IMR-90 (cell line): Measurements from ENCODE around the gene TBC1D16. TPM values are rescaled to one million over a fixed set of nuclear protein-coding genes. Genes with fewer than 3 reads are reported as not detected.

Source experiments
- ATAC-seq: fragments of 200-7000 bp; cut with Tn5 transposase; 2 replicates; pipeline ENCODE4 v1.9.1; 2020; ENCODE audit warnings: low read depth, mild to moderate bottlenecking, moderate library complexity
- BruUV-seq: library from RNA; stranded (reverse); fragments of 400-500 nt; replicated peaks from 2 replicates; lab custom pipeline; 2021; lab: Mats Ljungman, UMichigan
- CTCF ChIA-PET: fragments of 300-600 bp; formaldehyde crosslinking; extraction: SDS; loops from one replicate; lab custom pipeline; 2021; ENCODE audit warnings: antibody characterized with exemption; lab: Yijun Ruan, JAX
- POLR2A ChIA-PET: fragments of 300-600 bp; sonication (Branson Sonifier 250); formaldehyde crosslinking; loops from one replicate; lab custom pipeline; 2022; ENCODE audit warnings: antibody characterized with exemption; ENCODE audit not compliant: unreplicated experiment; lab: Charles Lee
- DNase-seq: peaks from one replicate; pipeline ENCODE4 v3.0.0; 2013
- H2AFZ ChIP-seq: replicated peaks from 2 replicates; pipeline ENCODE3; 2013; ENCODE audit warnings: low read length, mild to moderate bottlenecking; ENCODE audit not compliant: poor library complexity
- H2AK5ac ChIP-seq: 2 replicates; pipeline ENCODE4 v1.6.1; 2013; ENCODE audit warnings: low read depth, low read length, inconsistent platforms
- H2AK9ac ChIP-seq: replicated peaks from 2 replicates; pipeline ENCODE3; 2013; ENCODE audit warnings: mild to moderate bottlenecking, low read depth, low read length, moderate library complexity; ENCODE audit not compliant: poor library complexity
- H2BK120ac ChIP-seq: 2 replicates; pipeline ENCODE4 v1.6.1; 2013; ENCODE audit warnings: low read depth, low read length, inconsistent platforms
- H2BK15ac ChIP-seq: 3 replicates; pipeline ENCODE4 v1.6.1; 2013; ENCODE audit warnings: low read depth, low read length, inconsistent platforms
- H2BK20ac ChIP-seq: 2 replicates; pipeline ENCODE4 v1.6.1; 2013; ENCODE audit warnings: low read depth, mild to moderate bottlenecking, inconsistent platforms, low read length, moderate library complexity
- H2BK5ac ChIP-seq: 2 replicates; pipeline ENCODE4 v1.6.1; 2013; ENCODE audit warnings: mild to moderate bottlenecking, low read depth, low read length, inconsistent platforms; ENCODE audit not compliant: poor library complexity, severe bottlenecking
- H3K14ac ChIP-seq: replicated peaks from 2 replicates; pipeline ENCODE4 v1.6.1; 2013; ENCODE audit warnings: low read depth, low read length, inconsistent platforms
- H3K18ac ChIP-seq: 2 replicates; pipeline ENCODE4 v1.6.1; 2013; ENCODE audit warnings: low read depth, low read length, control low read depth
- H3K23ac ChIP-seq: 2 replicates; pipeline ENCODE4 v1.6.1; 2013; ENCODE audit warnings: low read depth, low read length, inconsistent platforms
- H3K27ac ChIP-seq: 2 replicates; pipeline ENCODE4 v1.5.1; 2013; ENCODE audit warnings: mild to moderate bottlenecking, control low read depth, low read length; ENCODE audit not compliant: insufficient read depth
- H3K27me3 ChIP-seq: 2 replicates; pipeline ENCODE4 v1.6.1; 2013; ENCODE audit warnings: low read length; ENCODE audit not compliant: control insufficient read depth, insufficient read depth
- H3K36me3 ChIP-seq: 2 replicates; pipeline ENCODE4 v1.6.1; 2013; ENCODE audit warnings: low read length, mixed read lengths; ENCODE audit not compliant: control insufficient read depth, insufficient read depth
- H3K4ac ChIP-seq: 2 replicates; pipeline ENCODE4 v1.6.1; 2013; ENCODE audit warnings: low read depth, low read length, inconsistent platforms
- H3K4me1 ChIP-seq: 2 replicates; pipeline ENCODE4 v1.6.1; 2013; ENCODE audit warnings: low read length, mixed read lengths; ENCODE audit not compliant: control insufficient read depth, insufficient read depth
- H3K4me2 ChIP-seq: 2 replicates; pipeline ENCODE4 v1.6.1; 2013; ENCODE audit warnings: low read depth, mild to moderate bottlenecking, control low read depth, low read length, moderate library complexity
- H3K4me3 ChIP-seq: 2 replicates; pipeline ENCODE4 v1.5.1; 2013; ENCODE audit warnings: low read depth, mild to moderate bottlenecking, control low read depth, low read length, moderate library complexity; ENCODE audit not compliant: insufficient read depth
- H3K56ac ChIP-seq: 2 replicates; pipeline ENCODE4 v1.6.1; 2013; ENCODE audit warnings: low read length, inconsistent platforms; ENCODE audit not compliant: insufficient read depth; ENCODE audit errors: extremely low read depth
- H3K79me1 ChIP-seq, 2 experiments: 2 replicates each; pipeline ENCODE4 v1.6.1; 2013; ENCODE audit warnings: low read length in 2 of 2, inconsistent platforms in 1 of 2, low read depth in 1 of 2
- H3K9ac ChIP-seq: 2 replicates; pipeline ENCODE4 v1.6.1; 2013; ENCODE audit warnings: low read depth, low read length, control low read depth
- H3K9me1 ChIP-seq: 2 replicates; pipeline ENCODE4 v1.6.1; 2013; ENCODE audit warnings: low read length, inconsistent platforms; ENCODE audit not compliant: insufficient read depth
- H3K9me3 ChIP-seq: 2 replicates; pipeline ENCODE4 v1.6.1; 2013; ENCODE audit warnings: low read length; ENCODE audit not compliant: control insufficient read depth, insufficient read depth
- H4K20me1 ChIP-seq: 2 replicates; pipeline ENCODE4 v1.6.1; 2013; ENCODE audit warnings: low read length, inconsistent platforms; ENCODE audit not compliant: insufficient read depth
- H4K5ac ChIP-seq: 2 replicates; pipeline ENCODE4 v1.6.1; 2013; ENCODE audit warnings: mild to moderate bottlenecking, low read depth, low read length, control low read depth
- H4K8ac ChIP-seq, 2 experiments: 2 replicates each; pipeline ENCODE4 v1.6.1; 2013; ENCODE audit warnings: low read depth in 2 of 2, low read length in 2 of 2, control low read depth in 1 of 2, inconsistent platforms in 1 of 2
- H4K91ac ChIP-seq: 2 replicates; pipeline ENCODE4 v1.6.1; 2013; ENCODE audit warnings: low read depth, low read length, inconsistent platforms; ENCODE audit not compliant: insufficient read depth
- BHLHE40 ChIP-seq: fragments of 150-350 bp; IDR thresholded peaks from 2 replicates; pipeline ENCODE4 v1.6.1; 2016; ENCODE audit warnings: mild to moderate bottlenecking, low read depth, low read length
- CEBPB ChIP-seq: IDR thresholded peaks from 2 replicates; pipeline ENCODE4 v1.6.1; 2012; ENCODE audit warnings: low read depth, low read length, improper control_type of control experiment
- CHD1 ChIP-seq: IDR thresholded peaks from 2 replicates; pipeline ENCODE4 v1.6.1; 2012; ENCODE audit warnings: low read depth, low read length, improper control_type of control experiment
- FOS ChIP-seq: fragments of 150-350 bp; IDR thresholded peaks from 2 replicates; pipeline ENCODE4 v1.6.1; 2016; ENCODE audit warnings: low read depth, low read length
- MAFK ChIP-seq: IDR thresholded peaks from 2 replicates; pipeline ENCODE4 v1.6.1; 2012; ENCODE audit warnings: low read depth, low read length, improper control_type of control experiment
- MAZ ChIP-seq: IDR thresholded peaks from 2 replicates; pipeline ENCODE4 v1.6.1; 2012; ENCODE audit warnings: low read depth, mild to moderate bottlenecking, low read length, improper control_type of control experiment, moderate library complexity, borderline replicate concordance
- MXI1 ChIP-seq: IDR thresholded peaks from 2 replicates; pipeline ENCODE4 v1.6.1; 2012; ENCODE audit warnings: low read depth, mild to moderate bottlenecking, low read length, moderate library complexity, borderline replicate concordance
- NFE2L2 ChIP-seq: fragments of 150-350 bp; IDR thresholded peaks from 2 replicates; pipeline ENCODE4 v1.6.1; 2016; ENCODE audit warnings: low read depth, mild to moderate bottlenecking, low read length
- POLR2A ChIP-seq: IDR thresholded peaks from 2 replicates; pipeline ENCODE4 v1.6.1; 2012; ENCODE audit warnings: mild to moderate bottlenecking, low read depth, low read length
- RAD21 ChIP-seq: IDR thresholded peaks from 2 replicates; pipeline ENCODE4 v1.6.1; 2012; ENCODE audit warnings: low read length, improper control_type of control experiment
- RCOR1 ChIP-seq: IDR thresholded peaks from 2 replicates; pipeline ENCODE4 v1.6.1; 2012; ENCODE audit warnings: mild to moderate bottlenecking, low read length, improper control_type of control experiment; ENCODE audit not compliant: insufficient replicate concordance
- RFX5 ChIP-seq: IDR thresholded peaks from 2 replicates; pipeline ENCODE4 v1.8.0; 2012; ENCODE audit warnings: low read depth, mild to moderate bottlenecking, low read length, moderate library complexity
- SMC3 ChIP-seq: fragments of 150-350 bp; IDR thresholded peaks from 2 replicates; pipeline ENCODE4 v1.6.1; 2016; ENCODE audit warnings: low read depth, mild to moderate bottlenecking, antibody characterized with exemption, low read length, moderate library complexity
- USF2 ChIP-seq: fragments of 150-350 bp; IDR thresholded peaks from 2 replicates; pipeline ENCODE4 v1.6.1; 2017; ENCODE audit warnings: mild to moderate bottlenecking, antibody characterized with exemption, low read length, low read depth
- WGBS, 2 experiments: methylation state at CpG; one replicate each; pipeline versions ENCODE4 v1.1.5 to v1.1.7; 2013; ENCODE audit warnings: missing lambda C conversion rate in 2 of 2; ENCODE audit not compliant: insufficient read length in 1 of 2; ENCODE audit errors: extremely low coverage in 2 of 2; 5-methylcytosine and 5-hydroxymethylcytosine counted together
- dilution Hi-C: fragments of 300-500 bp; cut with HindIII; formaldehyde crosslinking; loops from one replicate; pipeline ENCODE4 v1.14.3; 2018; ENCODE audit warnings: low sequenced_read_pairs; ENCODE audit not compliant: unreplicated experiment
- in situ Hi-C: fragments of 300-500 bp; cut with MboI; formaldehyde crosslinking; loops from 3 replicates; pipeline ENCODE4 v1.14.3; 2019; ENCODE audit warnings: low sequenced_read_pairs, inconsistent platforms, mixed read lengths
- intact Hi-C: fragments of 100-400 bp; cut with micrococcal nuclease; formaldehyde crosslinking; loops from 2 replicates; pipeline ENCODE4 v1.10.0; 2022
- polyA plus RNA-seq, 3 experiments: library from polyadenylated mRNA; depleted of rRNA; stranded (reverse); fragments of >200 nt; gene quantifications; 2 replicates each; pipeline ENCODE4 v1.2.3, GENCODE V29; 2012; ENCODE audit warnings: low replicate concordance in 1 of 3
- total RNA-seq: library from RNA; depleted of rRNA; stranded (reverse); fragments of >200 nt; gene quantifications from 2 replicates; pipeline ENCODE4 v1.2.3, GENCODE V29; 2012
- TF ChIP-seq, protein P1 (sequence below): conservative IDR thresholded peaks from 2 replicates; pipeline ENCODE4 v1.5.1; 2012; ENCODE audit warnings: mild to moderate bottlenecking, low read depth, low read length, improper control_type of control experiment
- TF ChIP-seq, protein P2 (sequence below): fragments of 150-350 bp; IDR thresholded peaks from 2 replicates; pipeline ENCODE4 v1.6.1; 2016; ENCODE audit warnings: low read depth, mild to moderate bottlenecking, low read length, moderate library complexity, borderline replicate concordance

Gene TBC1D16
- total and polyA plus RNA-seq, 2 of the 4 experiments (the other 2 are of a cell fraction): 10.1 to 16.7 TPM

DNA sequence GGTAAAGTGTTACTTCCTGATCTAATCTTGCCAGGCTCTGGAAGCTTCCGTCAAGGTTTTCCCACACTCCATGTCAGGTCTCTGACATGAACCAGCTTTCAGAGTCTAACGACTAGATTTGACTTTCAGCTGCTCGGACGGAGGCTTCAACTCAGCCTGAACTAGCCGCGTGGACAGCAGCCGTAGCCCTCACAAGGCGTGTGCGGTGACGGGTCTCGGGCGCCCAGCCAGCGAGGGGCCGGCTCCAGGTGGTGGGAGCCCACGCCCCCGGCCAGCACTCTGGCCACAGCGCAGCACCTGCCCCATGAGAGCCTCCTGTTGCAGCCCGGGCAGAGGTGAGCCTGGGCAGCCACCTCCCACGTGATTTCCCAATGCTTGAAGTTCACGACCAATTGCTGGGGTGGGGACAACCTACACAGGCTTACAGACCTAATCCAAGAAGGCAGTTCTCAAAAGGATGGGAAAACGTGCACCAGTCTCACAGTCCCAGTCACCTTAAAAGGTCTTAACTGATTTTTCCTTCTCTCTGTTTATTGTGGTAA lies 45.5 kb downstream of the TBC1D16 start:
- in situ Hi-C loops (no loop called here), dilution Hi-C loops (no loop called here), intact Hi-C loops (loop anchor here (5.0 kb wide), 1 partner anchor 598 kb away; no protein-coding TSS in a partner anchor)
- Histone ChIP-seq H3K4ac (no peak overlapping the region), H4K91ac (no peak overlapping the region), H3K4me1 (peaks cover 41% of the 10 kb centered on the region), H3K14ac (no peak overlapping the region), H3K18ac (no peak overlapping the region), H2AFZ (no peak overlapping the region), H3K23ac (no peak overlapping the region), H3K27me3 (no peaks in the 10 kb centered on the region), H2BK15ac (no peak overlapping the region), H3K9me1 (peaks cover 26% of the 10 kb centered on the region), H3K9ac (no peak overlapping the region), H3K56ac (no peak overlapping the region), H4K5ac (no peak overlapping the region), H3K9me3 (no peaks in the 10 kb centered on the region), H3K27ac (no peak overlapping the region), H2BK120ac (no peak overlapping the region), H2BK5ac (no peak overlapping the region), H2BK20ac (no peak overlapping the region), H3K79me1 (peaks cover 8 to 51% of the 10 kb centered on the region in 2 experiments; a peak in 3 of 4 replicates), H3K4me2 (no peak overlapping the region), H4K8ac (no peak overlapping the region), H2AK9ac (no peak overlapping the region), H3K36me3 (no peaks in the 10 kb centered on the region), H3K4me3 (no peak overlapping the region), H4K20me1 (peaks cover 6% of the 10 kb centered on the region), H2AK5ac (no peak overlapping the region)
- no peak for TF ChIP-seq MAZ
- TF ChIP-seq MAFK: no peak
- TF ChIP-seq BHLHE40: no peak
- TF ChIP-seq, protein P1, sequence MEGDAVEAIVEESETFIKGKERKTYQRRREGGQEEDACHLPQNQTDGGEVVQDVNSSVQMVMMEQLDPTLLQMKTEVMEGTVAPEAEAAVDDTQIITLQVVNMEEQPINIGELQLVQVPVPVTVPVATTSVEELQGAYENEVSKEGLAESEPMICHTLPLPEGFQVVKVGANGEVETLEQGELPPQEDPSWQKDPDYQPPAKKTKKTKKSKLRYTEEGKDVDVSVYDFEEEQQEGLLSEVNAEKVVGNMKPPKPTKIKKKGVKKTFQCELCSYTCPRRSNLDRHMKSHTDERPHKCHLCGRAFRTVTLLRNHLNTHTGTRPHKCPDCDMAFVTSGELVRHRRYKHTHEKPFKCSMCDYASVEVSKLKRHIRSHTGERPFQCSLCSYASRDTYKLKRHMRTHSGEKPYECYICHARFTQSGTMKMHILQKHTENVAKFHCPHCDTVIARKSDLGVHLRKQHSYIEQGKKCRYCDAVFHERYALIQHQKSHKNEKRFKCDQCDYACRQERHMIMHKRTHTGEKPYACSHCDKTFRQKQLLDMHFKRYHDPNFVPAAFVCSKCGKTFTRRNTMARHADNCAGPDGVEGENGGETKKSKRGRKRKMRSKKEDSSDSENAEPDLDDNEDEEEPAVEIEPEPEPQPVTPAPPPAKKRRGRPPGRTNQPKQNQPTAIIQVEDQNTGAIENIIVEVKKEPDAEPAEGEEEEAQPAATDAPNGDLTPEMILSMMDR: no peak
- no peak for TF ChIP-seq POLR2A
- TF ChIP-seq NFE2L2: no peak
- no peak for TF ChIP-seq CEBPB
- no peak for TF ChIP-seq MXI1
- TF ChIP-seq RCOR1: no peak
- TF ChIP-seq SMC3: no peak
- no peak for TF ChIP-seq FOS
- TF ChIP-seq, protein P2, sequence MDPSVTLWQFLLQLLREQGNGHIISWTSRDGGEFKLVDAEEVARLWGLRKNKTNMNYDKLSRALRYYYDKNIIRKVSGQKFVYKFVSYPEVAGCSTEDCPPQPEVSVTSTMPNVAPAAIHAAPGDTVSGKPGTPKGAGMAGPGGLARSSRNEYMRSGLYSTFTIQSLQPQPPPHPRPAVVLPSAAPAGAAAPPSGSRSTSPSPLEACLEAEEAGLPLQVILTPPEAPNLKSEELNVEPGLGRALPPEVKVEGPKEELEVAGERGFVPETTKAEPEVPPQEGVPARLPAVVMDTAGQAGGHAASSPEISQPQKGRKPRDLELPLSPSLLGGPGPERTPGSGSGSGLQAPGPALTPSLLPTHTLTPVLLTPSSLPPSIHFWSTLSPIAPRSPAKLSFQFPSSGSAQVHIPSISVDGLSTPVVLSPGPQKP: no peak
- TF ChIP-seq RFX5: no peak
- TF ChIP-seq CHD1: no peak
- TF ChIP-seq RAD21: no peak
- TF ChIP-seq USF2: no peak
- no peak for ATAC-seq
- 69% methylated on average over 16 of the region's 21 CpGs; no CpG with 5 or more reads in 1 of the 2 experiments for WGBS, 2 experiments
- BruUV-seq: no TSS peak
- no peak for DNase-seq
- POLR2A ChIA-PET: no interaction called here
- CTCF ChIA-PET: no interaction called here
